ENCODE data around the gene HIF3A.

DNA sequence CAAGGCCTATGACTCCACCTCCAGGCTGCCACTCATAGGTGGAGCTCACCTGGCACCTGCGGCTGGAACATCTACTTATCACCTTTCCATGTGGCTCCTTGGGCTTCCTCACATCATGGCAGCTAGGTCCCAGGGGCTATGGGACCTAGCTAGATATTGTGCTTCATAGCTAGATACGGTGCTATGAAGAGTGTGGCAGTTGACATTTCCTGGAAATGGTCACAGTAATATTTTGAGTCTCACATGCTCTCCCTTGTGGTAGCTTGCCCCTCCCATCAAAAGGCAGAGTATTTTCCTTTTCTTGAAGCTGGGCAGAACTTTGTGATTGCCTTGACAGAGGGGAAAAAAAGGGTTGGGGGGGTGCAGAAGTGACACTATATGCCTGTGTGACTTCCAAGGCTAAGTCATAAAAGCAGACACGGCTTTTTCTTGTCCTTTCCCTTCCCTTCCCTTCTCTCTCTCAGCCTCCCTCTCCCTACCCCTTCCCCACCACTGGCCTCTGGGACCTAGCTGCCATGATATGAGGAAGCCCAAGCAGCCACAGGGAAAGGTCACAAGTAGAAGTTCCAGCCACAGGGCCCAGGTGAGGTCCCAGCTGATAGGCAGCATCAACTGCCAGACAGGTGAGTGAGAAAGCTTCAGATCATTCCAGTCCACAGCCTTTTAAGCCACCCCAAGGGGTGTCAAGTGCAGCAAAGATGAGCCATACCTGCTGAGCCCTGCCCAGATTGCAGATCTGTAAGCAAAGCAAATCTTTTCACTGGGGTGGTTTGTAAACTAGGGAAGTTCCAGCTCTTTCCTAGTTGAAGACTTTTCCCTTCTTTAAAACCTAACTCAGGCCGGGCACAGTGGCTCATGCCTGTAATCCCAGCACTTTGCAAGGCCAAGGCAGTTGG, 6.9 kb upstream of the HIF3A start:
- TF ChIP-seq, protein P1, sequence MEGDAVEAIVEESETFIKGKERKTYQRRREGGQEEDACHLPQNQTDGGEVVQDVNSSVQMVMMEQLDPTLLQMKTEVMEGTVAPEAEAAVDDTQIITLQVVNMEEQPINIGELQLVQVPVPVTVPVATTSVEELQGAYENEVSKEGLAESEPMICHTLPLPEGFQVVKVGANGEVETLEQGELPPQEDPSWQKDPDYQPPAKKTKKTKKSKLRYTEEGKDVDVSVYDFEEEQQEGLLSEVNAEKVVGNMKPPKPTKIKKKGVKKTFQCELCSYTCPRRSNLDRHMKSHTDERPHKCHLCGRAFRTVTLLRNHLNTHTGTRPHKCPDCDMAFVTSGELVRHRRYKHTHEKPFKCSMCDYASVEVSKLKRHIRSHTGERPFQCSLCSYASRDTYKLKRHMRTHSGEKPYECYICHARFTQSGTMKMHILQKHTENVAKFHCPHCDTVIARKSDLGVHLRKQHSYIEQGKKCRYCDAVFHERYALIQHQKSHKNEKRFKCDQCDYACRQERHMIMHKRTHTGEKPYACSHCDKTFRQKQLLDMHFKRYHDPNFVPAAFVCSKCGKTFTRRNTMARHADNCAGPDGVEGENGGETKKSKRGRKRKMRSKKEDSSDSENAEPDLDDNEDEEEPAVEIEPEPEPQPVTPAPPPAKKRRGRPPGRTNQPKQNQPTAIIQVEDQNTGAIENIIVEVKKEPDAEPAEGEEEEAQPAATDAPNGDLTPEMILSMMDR (IDR thresholded peaks at IDR 0.05) = no peak
- TF ChIP-seq POLR2A (IDR thresholded peaks at IDR 0.05) = no peak
